T-helper 1 cell treated with Interleukin-12 subunit alpha and Interleukin-12 subunit beta and Interleukin-4 antibody, amounts not matched to agents 30 μg/mL and 1 μg/mL, for 36 hours (primary cell): ENCODE results near the gene PRR32.
"Not testable (repeated sequence)": the region's sequence is repeated elsewhere in the genome, so short reads cannot be mapped to it uniquely, and the experiment has no call there.

Experiments used
- H3K27ac Mint-ChIP-seq: one replicate; pipeline ENCODE4 v1.8.0; 2021; ENCODE audit warnings: mild to moderate bottlenecking, mixed read lengths
- H3K27me3 Mint-ChIP-seq: one replicate; pipeline ENCODE4 v1.8.0; 2021; ENCODE audit warnings: low read depth, mixed read lengths
- H3K36me3 Mint-ChIP-seq: one replicate; pipeline ENCODE4 v1.8.0; 2021; ENCODE audit warnings: low read depth, mixed read lengths
- H3K4me1 Mint-ChIP-seq: one replicate; pipeline ENCODE4 v1.8.0; 2021; ENCODE audit warnings: low read depth, mixed read lengths
- H3K4me3 Mint-ChIP-seq: one replicate; pipeline ENCODE4 v1.8.0; 2021; ENCODE audit warnings: mild to moderate bottlenecking, moderate library complexity, mixed read lengths
- H3K9me3 Mint-ChIP-seq: one replicate; pipeline ENCODE4 v1.8.0; 2021; ENCODE audit warnings: mixed read lengths

Gene PRR32, protein sequence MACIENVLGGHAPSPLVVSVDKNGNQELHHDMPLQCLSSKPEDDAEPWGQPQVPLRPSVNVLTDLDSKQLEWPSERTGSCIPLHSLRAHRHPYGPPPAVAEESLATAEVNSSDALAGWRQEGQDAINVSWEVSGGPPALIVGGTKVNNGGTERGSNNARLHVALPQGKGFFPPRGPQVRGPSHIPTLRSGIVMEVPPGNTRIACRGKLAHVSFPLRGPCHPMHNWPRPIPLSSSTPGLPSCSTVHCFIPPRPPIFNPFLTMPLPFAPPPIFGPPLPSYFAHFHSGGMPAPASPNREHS

GRCh38 chrX:126819429-126819828 lies at the start of gene PRR32:
PRR32 (plus strand) TSS chrX:126819729; CDS start chrX:126819844, 115 bp downstream.
- Mint-ChIP-seq H3K9me3 (no peaks in the 10 kb centered on the region), H3K27me3 (no peaks in the 10 kb centered on the region), H3K36me3 (no peaks in the 10 kb centered on the region), H3K27ac (no peak within 1 kb of the TSS), H3K4me3 (no peak within 1 kb of the TSS), H3K4me1 (no peaks in the 10 kb centered on the region)

DNA sequence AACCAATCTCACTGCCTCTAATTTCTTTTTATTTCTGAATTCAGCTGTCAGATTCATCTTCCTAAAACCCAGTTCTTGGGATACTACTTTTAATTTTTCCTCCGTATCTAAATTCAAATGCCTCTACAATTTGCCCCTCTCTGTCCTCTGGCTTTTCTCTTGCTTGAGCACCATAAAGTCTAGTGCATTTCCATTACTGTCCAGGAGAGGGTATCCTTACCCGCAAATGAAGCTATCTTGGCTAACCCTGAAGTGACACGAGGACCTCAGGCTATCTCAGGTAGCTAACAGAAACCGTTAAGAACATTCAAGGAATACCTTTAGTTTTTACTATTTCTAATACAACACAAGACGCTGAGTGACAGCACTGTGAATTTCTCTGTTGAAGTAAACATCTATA lies 49.4 kb upstream of the PRR32 start:
- Mint-ChIP-seq H3K4me3 (no peak overlapping the region), H3K36me3 (no peaks in the 10 kb centered on the region), H3K27me3 (no peaks in the 10 kb centered on the region), H3K27ac (no peak overlapping the region), H3K9me3 (no peaks in the 10 kb centered on the region), H3K4me1 (no peaks in the 10 kb centered on the region)

DNA sequence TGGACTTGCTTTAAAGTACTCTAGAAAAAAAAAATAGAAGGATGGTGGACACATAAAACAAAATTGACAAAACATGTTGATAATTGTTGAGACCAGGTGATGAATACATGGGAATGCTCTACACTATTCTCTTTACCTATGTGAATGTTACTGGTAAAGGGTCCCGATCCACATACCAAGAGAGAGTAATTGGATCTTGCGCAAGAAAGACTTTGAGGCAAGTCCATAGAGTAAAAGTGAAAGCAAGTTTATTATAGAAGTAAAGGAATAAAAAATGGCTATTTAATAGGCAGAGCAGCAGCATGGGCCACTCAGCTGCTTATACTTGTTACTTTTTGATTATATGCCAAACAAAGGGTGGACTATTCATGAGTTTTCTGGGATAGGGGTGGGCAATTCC lies 34.0 kb upstream of the PRR32 start:
- Mint-ChIP-seq H3K9me3 (no peaks in the 10 kb centered on the region), H3K4me1 (no peaks in the 10 kb centered on the region), H3K36me3 (no peaks in the 10 kb centered on the region), H3K27me3 (no peaks in the 10 kb centered on the region), H3K4me3 (no peak overlapping the region), H3K27ac (no peak overlapping the region)

DNA sequence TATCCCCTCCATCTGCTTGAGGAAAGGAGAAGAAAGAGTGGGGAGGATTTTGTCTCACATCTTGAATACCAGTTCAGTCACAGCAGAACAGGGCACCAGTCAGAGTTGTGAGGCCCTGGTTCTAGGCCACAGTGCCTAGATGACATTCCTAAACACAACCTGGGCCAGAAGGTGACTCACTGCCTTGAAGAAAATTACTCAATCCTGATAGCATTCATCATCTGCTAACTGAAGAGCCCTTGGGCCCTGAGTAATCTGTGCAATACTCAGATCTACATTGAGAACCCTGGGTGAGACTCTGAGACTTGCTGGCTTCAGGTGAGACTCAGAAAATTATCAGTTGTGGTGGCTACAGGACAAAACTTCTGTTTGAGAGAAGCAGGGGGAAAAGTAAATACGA lies 20.5 kb upstream of the PRR32 start:
- H3K4me1 Mint-ChIP-seq, result no peaks in the 10 kb centered on the region
- no peaks in the 10 kb centered on the region for H3K27me3 Mint-ChIP-seq
- no peaks in the 10 kb centered on the region for H3K9me3 Mint-ChIP-seq
- no peaks in the 10 kb centered on the region for H3K36me3 Mint-ChIP-seq
- no peak overlapping the region for H3K27ac Mint-ChIP-seq
- H3K4me3 Mint-ChIP-seq, result no peak overlapping the region

GRCh38 chrX:126806784-126807183 lies 12.7 kb upstream of the PRR32 start:
- not testable (repeated sequence) for H3K4me3 Mint-ChIP-seq, H3K27ac Mint-ChIP-seq, H3K36me3 Mint-ChIP-seq, H3K9me3 Mint-ChIP-seq, H3K27me3 Mint-ChIP-seq, H3K4me1 Mint-ChIP-seq

DNA sequence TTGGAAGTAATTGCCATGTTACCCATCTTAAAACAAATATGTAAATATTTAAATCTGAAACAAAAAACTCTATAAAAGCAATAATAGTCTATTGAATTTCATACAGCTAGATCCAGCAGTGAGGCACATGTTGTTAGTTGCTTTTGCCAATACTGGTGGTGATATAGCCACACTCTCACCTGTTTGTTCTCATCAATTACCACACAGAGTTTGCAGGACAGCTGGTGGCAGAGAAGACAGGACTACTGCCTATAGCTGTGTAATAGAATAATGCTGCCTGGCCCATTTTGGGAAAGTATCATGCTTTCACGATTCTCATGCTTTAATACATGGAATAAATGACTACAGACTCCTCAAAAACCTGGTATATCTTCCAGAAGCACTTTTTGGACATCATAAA lies 3.7 kb upstream of the PRR32 start:
- no peak overlapping the region for H3K27ac Mint-ChIP-seq
- H3K4me1 Mint-ChIP-seq, result no peaks in the 10 kb centered on the region
- H3K4me3 Mint-ChIP-seq, result no peak overlapping the region
- H3K27me3 Mint-ChIP-seq, result no peaks in the 10 kb centered on the region
- H3K9me3 Mint-ChIP-seq, result no peaks in the 10 kb centered on the region
- no peaks in the 10 kb centered on the region for H3K36me3 Mint-ChIP-seq

- Mint-ChIP-seq H3K27ac (no peak overlapping the region), H3K9me3 (no peaks in the 10 kb centered on the region), H3K27me3 (no peaks in the 10 kb centered on the region), H3K4me1 (no peaks in the 10 kb centered on the region), H3K4me3 (no peak overlapping the region), H3K36me3 (no peaks in the 10 kb centered on the region)
These were observed 1.3 kb downstream of the PRR32 start for GRCh38 chrX:126820700-126821420.

DNA sequence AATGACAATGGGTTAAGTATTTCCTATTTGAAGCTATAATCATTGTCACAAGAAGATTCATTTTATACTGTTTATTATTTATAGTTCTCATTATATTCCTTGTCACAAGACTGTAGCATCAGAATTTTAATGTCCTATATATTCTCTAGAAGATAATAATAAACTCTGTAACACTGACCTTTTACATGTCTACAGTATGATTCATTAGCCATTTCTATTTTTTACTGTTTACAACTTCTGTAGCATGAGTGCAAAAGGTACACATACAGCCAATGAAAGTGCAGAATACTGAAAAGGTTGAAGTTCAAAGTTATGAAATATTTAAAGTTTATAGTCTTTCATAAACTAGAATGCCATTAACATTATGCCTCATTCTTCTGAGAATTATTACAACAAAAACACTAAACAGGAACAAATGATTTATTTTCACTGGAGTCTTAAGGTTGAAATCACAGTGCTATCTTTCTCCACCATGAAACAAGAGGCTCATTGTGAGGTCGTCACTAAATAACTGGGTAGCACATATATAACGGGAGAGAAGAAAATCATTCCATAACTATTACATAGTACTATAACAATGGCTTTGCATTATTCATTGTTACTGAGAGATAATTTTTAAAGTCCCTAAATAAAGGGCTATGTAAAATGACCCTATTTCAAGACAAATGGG lies 4.9 kb downstream of the PRR32 start:
- Mint-ChIP-seq H3K4me1 (no peaks in the 10 kb centered on the region), H3K36me3 (no peaks in the 10 kb centered on the region), H3K27ac (no peak overlapping the region), H3K27me3 (no peaks in the 10 kb centered on the region), H3K4me3 (no peak overlapping the region), H3K9me3 (no peaks in the 10 kb centered on the region)

GRCh38 chrX:126825566-126826193 lies 6.2 kb downstream of the PRR32 start:
- H3K27me3 Mint-ChIP-seq, result no peaks in the 10 kb centered on the region
- H3K4me3 Mint-ChIP-seq, result no peak overlapping the region
- no peaks in the 10 kb centered on the region for H3K4me1 Mint-ChIP-seq
- H3K27ac Mint-ChIP-seq, result no peak overlapping the region
- H3K9me3 Mint-ChIP-seq, result no peaks in the 10 kb centered on the region
- no peaks in the 10 kb centered on the region for H3K36me3 Mint-ChIP-seq

DNA sequence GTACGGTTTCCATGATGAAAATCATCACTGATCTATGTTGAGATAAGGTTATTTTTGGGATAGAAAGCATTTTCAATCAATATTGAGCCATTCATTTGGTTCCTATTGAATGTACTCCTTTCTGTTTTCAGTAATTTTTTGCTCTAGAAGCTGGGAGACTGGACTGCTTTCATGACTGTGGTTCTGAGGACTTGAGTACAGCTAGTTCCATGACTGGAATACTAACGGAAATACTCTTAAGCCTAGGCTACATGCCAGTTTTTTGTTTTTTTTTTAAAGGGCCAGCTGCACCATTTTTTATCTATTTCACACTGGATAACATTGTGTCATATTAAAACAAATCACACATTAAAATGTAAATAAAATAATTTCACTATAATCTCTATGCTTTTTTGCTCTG lies 16.7 kb downstream of the PRR32 start:
- Mint-ChIP-seq H3K36me3 (no peaks in the 10 kb centered on the region), H3K9me3 (no peaks in the 10 kb centered on the region), H3K27ac (no peak overlapping the region), H3K4me3 (no peak overlapping the region), H3K27me3 (no peaks in the 10 kb centered on the region), H3K4me1 (no peaks in the 10 kb centered on the region)

DNA sequence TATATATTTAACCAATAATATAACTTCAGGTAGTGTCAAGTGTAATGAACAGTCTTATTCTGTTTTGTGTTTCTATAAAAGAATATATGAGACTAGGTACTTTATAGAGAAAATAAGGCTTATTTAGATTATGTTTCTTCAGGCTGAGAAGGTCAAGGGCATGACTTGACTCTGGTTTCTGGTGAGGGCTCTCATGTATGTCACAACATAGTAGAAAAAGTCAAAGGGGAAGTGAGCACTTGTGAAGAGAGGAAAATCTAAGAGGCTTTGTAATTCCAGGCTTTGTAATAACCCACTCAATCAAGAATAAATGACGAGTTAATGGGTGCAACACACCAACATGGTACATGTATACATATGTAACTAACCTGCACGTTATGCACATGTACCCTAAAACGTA lies 27.6 kb downstream of the PRR32 start:
- H3K36me3 Mint-ChIP-seq, result no peaks in the 10 kb centered on the region
- no peaks in the 10 kb centered on the region for H3K9me3 Mint-ChIP-seq
- no peaks in the 10 kb centered on the region for H3K4me1 Mint-ChIP-seq
- no peak overlapping the region for H3K27ac Mint-ChIP-seq
- H3K27me3 Mint-ChIP-seq, result no peaks in the 10 kb centered on the region
- no peak overlapping the region for H3K4me3 Mint-ChIP-seq

DNA sequence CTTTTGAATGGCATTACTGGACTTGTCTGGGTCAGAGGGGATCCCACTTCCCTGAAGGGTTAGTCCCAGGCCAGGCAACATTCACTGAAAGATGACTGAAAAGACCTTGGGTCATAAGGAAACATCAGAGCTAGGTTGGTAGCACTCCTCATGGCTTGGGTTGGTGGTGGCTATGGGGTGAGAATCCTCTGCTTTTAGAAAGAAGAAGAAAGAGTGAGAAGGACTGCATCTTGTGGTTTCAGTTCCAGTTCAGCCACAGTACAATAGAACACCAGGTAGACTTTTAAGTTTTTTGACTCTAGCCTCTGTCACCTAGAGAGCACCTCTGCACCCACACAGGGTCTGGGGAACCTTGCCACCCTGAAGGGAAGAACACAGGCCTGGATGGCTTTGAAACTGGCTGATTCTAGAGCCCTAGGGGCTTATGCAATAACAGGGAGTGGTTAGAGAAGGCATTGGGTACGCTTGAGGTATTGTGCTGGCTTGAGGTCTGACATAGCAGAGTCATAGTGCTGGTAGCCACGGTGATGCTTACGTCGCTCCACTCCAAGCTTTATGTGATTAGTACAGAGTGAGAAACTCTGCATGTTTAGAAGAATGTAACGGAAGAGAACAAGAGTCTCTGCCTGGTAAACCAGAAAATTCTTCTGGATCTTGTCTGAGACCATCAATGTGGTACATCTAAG lies 36.5 kb downstream of the PRR32 start:
- Mint-ChIP-seq H3K27me3 (no peaks in the 10 kb centered on the region), H3K9me3 (no peaks in the 10 kb centered on the region), H3K4me1 (no peaks in the 10 kb centered on the region), H3K27ac (no peak overlapping the region), H3K4me3 (no peak overlapping the region), H3K36me3 (no peaks in the 10 kb centered on the region)
